ENCODE measurements around the gene RAP1GAP2. TPM values are rescaled to one million over a fixed set of nuclear protein-coding genes. Genes with fewer than 3 reads are reported as not detected.

Gene RAP1GAP2
- total and polyA plus RNA-seq, 10 donors = 1.2 to 32.7 (median 14.1) TPM

GRCh38 chr17:2905269-2905668 is 109.0 kb downstream of the RAP1GAP2 start:
- Histone ChIP-seq H3K9me3 (peaks cover 0 to 5% (median 0%) of the 10 kb centered on the region in 8 donors), H3K36me3 (peaks cover 0 to 34% (median 0%) of the 10 kb centered on the region in 6 donors), H3K27ac (no peak overlapping the region), H3K4me1 (no peaks in the 10 kb centered on the region), H3K27me3 (replicated peaks in 1 of 7) (peaks cover 0 to 4% (median 0%) of the 10 kb centered on the region in 7 donors), H3K4me3 (no peak overlapping the region)
- DNase-seq = no peak
- TF ChIP-seq CTCF (IDR thresholded peaks at IDR 0.05 in 8 of 11, conservative IDR thresholded peaks at IDR 0.05 in 3 of 11) (no peak), POLR2A (IDR thresholded peaks at IDR 0.05) (no peak), POLR2AphosphoS5 (IDR thresholded peaks at IDR 0.05) (no peak)
- 27 to 46% (median 33%) methylated on average over 13 of the region's 13 CpGs for WGBS, 5 donors
- intact Hi-C loops (cut with DNase I; ENCODE audit: low total_unique reads) = no loop called here

GRCh38 chr17:2905696-2906501 is 109.7 kb downstream of the RAP1GAP2 start:
- H3K27ac ChIP-seq = no peak overlapping the region
- intact Hi-C loops (cut with DNase I; ENCODE audit: low total_unique reads) = no loop called here
- H3K9me3 ChIP-seq = peaks cover 0 to 5% (median 0%) of the 10 kb centered on the region in 8 donors
- DNase-seq = no peak
- H3K4me3 ChIP-seq = no peak overlapping the region
- TF ChIP-seq CTCF (IDR thresholded peaks at IDR 0.05 in 8 of 11, conservative IDR thresholded peaks at IDR 0.05 in 3 of 11) (no peak), POLR2A (IDR thresholded peaks at IDR 0.05) (no peak), POLR2AphosphoS5 (IDR thresholded peaks at IDR 0.05) (no peak)
- no peaks in the 10 kb centered on the region for H3K4me1 ChIP-seq
- H3K27me3 ChIP-seq (replicated peaks in 1 of 7) = peaks cover 0 to 3% (median 0%) of the 10 kb centered on the region in 7 donors
- WGBS, 5 donors = 46 to 68% (median 56%) methylated on average over 13 to 15 of the region's 15 CpGs
- H3K36me3 ChIP-seq = peaks cover 0 to 34% (median 0%) of the 10 kb centered on the region in 6 donors

GRCh38 chr17:2906901-2907300 is 110.7 kb downstream of the RAP1GAP2 start:
- Histone ChIP-seq H3K9me3 (peaks cover 0 to 5% (median 0%) of the 10 kb centered on the region in 8 donors), H3K4me3 (no peak overlapping the region), H3K4me1 (no peaks in the 10 kb centered on the region), H3K27me3 (replicated peaks in 1 of 7) (peaks cover 0 to 3% (median 0%) of the 10 kb centered on the region in 7 donors), H3K36me3 (peaks cover 0 to 38% (median 0%) of the 10 kb centered on the region in 6 donors), H3K27ac (no peak overlapping the region)
- intact Hi-C loops (cut with DNase I; ENCODE audit: low total_unique reads) = no loop called here
- TF ChIP-seq POLR2AphosphoS5 (IDR thresholded peaks at IDR 0.05) (no peak), CTCF (IDR thresholded peaks at IDR 0.05 in 8 of 11, conservative IDR thresholded peaks at IDR 0.05 in 3 of 11) (no peak)
- no peak for DNase-seq
- WGBS, 5 donors = 76 to 92% (median 87%) methylated on average over 6 of the region's 6 CpGs

GRCh38 chr17:2909175-2909845 is 113.1 kb downstream of the RAP1GAP2 start:
- 78 to 82% (median 80%) methylated on average over 13 of the region's 13 CpGs for WGBS, 5 donors
- Histone ChIP-seq H3K27me3 (replicated peaks in 1 of 7) (peaks cover 0 to 3% (median 0%) of the 10 kb centered on the region in 7 donors), H3K9me3 (peaks cover 0 to 5% (median 0%) of the 10 kb centered on the region in 8 donors), H3K27ac (no peak overlapping the region), H3K36me3 (peaks cover 0 to 41% (median 0%) of the 10 kb centered on the region in 6 donors), H3K4me3 (no peak overlapping the region), H3K4me1 (no peaks in the 10 kb centered on the region)
- intact Hi-C loops (cut with DNase I; ENCODE audit: low total_unique reads) = no loop called here
- TF ChIP-seq POLR2AphosphoS5 (IDR thresholded peaks at IDR 0.05) (no peak), POLR2A (IDR thresholded peaks at IDR 0.05) (no peak), CTCF (IDR thresholded peaks at IDR 0.05 in 8 of 11, conservative IDR thresholded peaks at IDR 0.05 in 3 of 11) (no peak)
- DNase-seq = no peak

All from spleen (tissue), 11 donors.